GOT3 (cell line): Measurements from ENCODE around the gene DPCD.

Experiments used
- DNase-seq: peaks from one replicate; lab custom pipeline; 2025; ENCODE audit warnings: mixed read lengths; lab: John Stamatoyannopoulos, UW

The DPCD gene

DNA sequence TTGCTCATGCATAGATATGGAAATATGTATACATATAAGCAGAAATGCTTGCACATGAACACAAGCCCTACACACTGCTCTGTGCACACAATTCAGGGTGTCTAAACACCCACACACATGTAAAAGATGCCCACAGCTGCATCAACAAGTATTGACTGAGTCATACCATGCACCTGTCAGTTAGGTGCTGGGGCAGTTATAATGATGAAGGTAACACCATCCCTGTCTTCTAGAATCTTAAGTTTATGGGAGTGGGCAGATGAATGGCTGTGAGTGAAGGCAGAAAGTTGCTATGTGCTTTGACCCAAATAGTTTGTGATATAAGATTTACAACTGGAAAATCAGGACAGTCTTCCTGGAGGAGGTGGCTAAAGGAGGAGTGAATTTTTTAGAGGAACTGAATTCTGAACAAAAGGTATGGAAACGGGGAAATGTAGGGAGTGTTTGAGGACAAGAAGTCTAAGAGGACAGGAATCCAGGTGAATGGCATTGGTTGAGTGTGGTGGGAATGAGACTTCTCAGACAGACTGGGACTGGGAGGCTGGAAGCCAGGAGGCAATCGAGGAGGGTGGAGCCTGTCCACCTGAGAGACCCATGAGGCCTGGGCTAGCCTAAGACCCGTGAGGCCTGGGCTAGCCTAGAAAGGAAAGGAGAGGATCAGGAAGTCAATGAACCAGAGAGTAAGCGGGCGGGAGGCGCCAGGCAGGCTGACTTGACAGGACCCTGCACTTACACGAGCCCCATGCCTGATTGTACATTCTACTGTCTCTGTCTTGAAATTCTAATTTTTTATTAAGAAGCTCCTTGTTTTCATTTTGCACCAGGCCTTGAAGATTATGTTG, 20.7 kb upstream of the DPCD start:
- no peak for DNase-seq

DNA sequence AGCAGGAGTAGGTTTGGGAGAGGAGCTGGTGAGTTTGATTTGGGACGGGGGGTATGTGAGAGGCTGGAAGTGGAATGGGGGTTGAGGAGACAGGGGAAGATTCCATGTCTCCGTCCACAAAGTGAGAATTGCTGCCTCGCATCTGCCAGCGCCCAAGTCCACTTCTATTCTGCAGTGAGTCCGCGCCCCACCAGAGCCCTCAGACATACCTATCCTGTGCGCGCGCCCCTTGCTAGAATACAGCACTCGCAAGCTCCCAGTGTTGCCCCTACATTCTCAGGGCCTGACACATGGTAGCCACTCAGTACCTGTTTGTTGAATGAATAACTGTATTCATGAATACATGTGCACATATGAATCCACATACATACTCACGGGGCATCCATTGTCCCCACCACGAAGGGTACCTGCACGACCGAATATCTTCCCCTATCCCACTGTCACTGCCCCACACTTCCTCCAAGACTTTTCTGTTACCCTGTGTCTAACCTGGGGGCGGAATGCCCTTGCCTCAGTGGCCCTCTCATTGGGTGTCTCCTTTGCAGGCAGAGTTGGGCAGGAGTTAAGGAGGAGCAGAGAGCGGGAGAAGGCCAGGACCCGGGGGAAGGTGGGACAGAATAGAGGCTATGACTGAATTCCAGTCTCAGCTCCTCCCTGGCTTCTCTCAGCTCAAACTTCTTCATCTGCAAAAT, 19.9 kb upstream of the DPCD start:
- DNase-seq = no peak

DNA sequence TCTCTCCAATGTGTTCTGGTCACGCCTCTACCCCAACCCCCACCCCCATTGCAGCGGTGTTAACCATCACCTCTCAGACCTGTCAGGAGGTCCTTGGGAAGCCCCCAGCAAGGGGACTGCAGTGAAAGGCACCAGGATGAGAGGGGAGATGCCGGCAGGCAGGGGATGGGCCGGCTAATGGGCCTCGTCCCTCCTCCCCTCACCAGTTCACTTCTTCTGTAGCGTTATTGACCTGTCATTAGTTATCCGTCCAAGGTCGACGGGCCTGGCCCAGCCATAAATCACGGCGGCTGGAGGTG, 18.8 kb upstream of the DPCD start:
- no peak for DNase-seq

DNA sequence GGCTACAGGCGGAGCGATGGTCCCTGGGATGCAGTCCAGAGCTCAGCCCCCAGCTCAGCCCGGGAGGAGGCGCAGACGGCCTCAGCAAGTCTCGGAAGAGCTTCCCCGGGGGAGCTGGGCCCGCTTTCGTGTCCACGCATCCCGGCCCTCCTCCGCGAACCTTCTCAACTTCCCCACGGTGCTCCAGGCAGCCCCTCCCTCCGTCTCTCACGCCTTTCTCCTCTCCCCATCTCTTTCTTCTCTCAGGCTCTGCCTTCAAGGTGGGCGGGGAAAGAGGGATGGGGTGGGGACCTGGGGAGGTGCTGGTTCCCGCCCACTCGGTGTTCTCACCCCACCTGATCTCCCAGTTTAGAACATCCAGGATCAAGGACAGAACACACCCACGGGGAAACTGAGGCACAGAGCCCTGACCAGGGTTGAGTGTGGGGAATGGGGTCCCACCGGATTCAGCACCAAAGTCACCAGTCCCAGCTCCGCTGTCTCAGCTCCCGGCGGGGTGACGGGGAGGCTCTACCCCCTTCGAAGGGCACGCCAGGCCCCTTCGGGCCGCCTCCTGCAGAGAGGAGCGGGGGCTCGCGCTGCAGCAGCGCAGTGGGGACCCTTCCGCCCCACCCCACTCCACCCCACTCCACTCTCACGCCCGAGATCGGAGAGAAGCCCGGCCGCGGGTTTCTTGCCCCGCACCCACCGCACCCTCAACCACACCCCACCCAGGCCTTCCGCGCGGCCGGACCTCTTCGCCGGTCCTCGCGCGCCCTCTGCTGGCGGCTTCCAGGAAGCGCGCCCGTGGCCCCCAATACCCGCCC, 18.3 kb upstream of the DPCD start:
- peak; percentile 37 for DNase-seq

DNA sequence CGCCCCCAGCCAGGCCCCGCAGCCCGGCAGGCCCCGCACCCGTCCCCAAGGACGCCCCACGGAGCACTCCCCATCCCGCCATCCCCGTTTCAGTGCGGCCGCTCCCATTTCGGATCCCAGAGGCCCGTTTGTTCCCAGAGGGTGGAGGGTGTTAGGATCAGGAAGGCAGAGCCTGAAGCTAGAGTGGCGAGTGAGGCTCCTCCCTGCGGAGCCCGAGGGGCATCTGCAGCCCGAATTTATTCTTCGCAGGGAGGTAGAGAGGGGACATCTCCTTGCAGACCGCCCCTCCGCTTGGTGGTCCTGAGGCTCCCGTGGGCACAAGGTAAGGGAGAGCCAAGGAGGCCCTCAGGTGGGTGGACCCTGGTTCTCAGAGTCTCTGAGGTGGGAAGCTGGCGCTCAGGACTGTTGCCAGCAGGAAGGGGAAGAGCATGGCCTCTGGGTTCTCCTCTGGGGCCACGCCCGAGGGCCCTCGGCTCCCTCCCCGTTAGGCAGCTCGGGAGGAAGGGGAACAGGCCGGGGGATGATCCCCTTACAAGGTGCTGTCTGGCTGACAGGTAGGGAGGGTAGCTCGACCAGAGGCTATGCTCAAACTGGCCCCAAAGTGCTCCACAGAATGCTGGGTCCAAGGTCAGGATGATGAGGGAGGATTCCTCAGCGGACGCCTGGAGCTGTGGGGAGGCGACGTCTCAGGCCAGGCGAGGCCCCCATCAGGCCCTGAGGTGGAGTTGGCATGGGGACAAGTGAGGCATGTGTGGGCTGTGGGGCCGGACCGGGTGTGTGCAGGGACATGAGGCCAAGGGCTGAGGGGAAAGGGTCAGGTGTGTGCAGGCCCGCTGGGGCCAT, 17.5 kb upstream of the DPCD start:
- DNase-seq = no peak

DNA sequence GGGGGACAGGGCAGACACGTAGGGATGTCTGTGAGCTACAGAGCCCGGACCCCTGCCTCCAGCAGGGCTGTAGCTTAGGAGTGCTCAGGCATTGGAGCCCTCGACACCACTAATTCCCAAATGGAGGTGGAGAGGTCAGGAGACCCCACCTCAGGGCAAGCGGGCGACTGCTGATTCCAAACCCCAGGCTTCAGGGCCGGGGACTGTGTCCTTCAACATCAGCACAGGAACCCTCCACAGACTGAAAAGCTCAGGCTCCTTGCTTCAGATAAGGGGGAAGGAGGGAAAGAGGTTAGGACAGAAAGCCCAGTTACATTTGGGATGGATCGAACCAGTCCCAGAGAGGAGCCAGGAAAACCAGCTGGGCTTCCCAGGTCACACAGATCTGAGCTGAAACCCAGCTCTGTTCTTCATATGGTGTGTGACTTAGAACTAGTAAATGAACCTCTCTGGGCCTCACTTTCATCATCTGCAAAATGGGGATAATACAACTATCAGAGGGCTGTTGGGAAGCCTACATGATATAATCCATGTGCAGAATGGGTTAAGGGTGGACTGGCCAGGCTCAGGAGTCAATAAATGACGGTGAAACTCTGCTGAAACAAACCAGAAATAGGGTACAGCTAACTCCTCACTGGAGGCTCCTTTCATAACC, 16.7 kb upstream of the DPCD start:
- no peak for DNase-seq

DNA sequence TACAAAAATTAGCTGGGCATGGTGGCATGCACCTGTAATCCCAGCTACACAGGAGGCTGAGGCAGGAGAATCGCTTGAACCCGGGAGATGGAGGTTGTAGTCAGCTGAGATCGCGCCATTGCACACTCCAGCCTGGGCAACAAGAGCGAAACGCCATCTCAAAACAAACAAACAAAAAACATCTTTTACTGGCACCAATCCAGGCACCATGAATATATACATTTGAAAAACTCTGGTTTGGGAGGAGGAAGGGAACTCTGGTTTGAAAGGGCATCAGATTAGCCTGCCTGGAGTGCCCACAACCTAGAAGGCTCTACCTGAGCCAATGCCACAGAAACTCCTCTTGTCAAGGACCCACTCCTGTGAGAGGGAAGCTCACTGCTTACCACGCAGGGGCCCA, 16.0 kb upstream of the DPCD start:
- DNase-seq = no peak

DNA sequence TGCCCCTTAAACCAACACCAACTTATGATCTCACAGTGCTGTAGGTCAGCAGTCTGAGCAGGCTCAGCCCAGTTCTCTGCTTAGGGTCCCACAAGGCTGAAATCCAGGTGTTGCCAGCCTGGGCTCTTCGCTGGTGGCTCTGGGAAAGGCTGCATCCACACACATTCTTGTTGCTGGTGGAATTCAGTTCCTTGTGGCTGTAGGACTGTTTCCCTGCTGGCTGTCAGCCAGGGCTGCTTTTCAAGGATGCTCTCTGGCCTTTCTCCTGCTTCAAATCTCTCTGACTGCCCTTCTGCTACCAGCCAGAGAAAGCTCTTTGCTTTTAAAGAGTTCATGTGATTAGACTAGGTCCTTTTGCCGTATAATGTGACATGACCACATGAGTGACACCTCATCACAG, 15.3 kb upstream of the DPCD start:
- DNase-seq = no peak

DNA sequence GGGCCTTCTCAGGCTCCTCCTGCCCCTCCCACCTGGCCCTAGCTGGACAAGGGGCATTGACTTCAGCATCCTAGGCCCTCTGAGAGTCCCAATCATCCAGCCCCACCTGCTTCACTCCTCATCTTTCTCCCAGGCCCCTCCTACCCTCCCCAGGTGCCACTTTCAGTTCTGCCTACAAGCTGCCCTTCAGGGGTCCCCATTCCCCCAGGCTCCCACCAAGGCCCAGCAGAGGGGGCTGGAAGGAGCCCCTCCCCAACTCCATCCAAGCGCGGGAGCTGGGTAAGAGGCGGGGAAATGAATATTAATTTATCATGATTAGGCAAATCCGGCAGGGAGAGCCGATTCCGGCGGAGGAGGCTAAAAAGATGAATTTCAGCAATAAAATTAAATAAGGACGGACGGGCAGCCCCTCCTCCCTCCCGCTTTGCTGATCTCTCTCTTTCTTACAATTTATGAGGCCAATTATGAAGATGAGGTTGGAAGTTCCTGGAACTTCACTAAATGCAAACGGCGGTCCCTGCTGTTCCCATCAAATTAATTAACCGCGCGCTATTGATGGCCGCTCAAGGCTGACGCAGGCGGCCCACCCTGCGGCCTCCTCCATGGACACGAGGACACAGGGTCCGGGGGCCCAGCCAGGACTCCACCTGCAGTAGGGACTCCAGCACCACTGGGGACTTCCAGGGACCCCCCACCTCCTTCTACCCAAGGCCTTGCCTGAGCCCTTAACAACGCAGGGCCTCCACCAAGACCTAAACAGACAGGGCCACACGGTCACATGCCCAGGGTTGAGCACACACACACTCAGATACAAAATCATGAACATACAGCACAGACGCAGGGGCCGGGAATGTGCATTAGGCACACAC, 14.0 kb upstream of the DPCD start:
- no peak for DNase-seq

DNA sequence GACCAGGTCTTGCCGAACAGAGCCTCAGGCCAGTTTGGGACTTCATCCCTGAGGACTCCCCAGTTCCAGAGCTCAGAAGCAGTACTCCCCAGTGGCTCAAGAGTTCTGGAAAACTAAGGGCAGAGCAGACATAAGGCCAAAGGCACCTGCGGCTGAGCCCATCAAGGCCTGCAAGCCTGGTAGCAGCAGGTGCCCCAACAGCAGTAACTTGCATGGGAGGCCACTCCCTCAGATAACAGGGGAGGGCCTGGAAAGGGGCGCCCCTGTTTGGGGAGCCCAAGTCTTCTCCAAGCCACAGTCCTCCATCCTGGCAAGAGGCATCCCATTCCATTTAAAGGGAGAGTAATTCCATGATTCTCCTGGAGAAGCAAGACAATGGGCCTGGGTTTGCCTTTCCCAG, 13.0 kb upstream of the DPCD start:
- DNase-seq = no peak

DNA sequence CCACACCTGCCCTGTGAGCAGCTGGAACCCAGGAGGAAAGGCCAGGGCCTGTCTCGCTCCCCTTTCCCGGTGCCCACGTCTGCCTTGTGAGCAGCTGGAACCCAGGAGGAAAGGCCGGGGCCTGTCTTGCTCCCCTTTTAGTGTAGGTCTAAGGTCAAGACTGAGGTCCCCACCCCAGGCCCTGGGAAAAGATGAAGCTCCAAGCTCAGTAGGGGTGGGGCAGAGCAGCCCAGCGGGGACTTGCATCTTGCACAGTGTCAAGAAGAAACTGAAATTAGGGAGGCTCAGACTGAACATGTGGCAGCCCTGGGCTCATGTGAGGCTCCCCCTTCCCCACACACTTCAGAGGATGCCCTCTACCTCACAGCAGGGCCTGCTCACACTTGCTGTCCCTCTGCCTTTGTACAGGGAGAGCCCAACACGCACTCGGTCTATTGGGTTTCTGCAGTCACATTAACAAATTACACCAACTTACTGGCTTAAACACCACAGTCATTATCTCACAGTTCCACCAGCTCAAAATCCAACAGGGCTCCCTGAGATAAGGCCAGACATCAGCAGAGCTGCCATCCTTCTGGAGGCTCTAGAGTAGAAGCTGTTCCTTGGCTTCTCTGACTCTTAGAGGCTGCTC, 12.4 kb upstream of the DPCD start:
- no peak for DNase-seq

DNA sequence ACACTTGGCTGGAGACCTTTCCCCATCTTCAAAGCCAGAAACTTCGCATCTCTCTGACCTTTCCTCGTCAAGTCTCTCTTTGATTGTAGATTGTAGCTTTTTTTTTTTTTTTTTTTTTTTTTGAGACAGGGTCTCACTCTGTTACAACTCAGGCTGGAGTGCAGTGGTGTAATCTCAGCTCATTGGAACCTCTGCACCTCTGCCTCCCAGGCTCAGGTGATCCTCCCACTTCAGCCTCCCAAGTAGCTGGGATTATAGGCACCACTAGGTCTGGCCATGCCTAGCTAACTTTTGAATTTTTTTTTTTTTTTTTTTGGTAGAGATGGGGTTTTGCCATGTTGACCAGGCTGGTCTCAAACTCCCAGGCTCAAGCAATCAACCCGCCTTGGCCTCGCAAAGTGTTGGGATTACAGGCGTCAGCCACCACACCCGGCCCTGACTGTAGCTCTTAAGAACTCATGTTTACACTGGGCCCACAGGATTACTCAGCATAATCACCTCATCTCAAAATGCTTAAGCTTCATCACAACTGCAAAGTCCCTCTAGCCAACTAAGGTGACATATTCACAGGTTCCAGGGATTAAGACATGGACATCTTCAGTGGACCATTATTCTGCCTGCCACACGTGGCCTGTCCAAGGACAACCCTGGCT, 11.8 kb upstream of the DPCD start:
- no peak for DNase-seq

DNA sequence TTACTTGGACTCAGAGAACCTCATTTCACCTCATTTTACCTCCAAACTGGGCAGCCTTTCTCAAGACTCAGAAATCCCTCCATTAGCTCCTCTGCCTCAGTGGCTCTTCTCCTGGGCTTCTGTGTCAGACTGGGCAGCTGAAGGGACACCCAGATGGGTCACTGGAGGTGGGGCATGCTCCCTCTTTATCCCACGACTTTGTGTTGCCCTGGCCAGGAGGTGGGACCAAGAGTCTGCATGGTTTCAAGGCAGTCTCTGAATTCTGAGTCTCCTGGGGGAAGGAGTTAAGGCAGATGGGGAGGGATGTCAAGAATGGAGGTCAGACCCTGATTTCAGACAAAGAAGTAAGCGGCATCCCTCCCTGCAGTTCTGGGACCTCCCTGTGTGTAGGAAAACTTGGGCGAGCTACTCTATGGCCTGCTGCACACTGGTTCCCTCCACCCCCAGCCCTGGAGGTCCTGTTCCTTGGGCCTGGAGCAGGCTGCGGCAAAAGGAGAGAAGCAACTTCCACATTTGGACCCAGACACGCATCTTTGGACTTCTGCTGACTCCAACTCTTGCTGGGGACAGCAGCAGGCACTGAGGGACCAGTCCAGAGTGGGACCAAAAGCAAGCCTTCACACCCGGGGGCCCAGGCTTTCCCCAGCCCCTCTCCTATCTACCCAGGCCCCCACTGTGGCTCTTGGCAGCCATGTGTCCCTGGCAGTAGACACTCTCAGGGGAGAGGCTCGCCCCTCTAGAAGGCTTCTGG, 10.8 kb upstream of the DPCD start:
- DNase-seq = no peak

DNA sequence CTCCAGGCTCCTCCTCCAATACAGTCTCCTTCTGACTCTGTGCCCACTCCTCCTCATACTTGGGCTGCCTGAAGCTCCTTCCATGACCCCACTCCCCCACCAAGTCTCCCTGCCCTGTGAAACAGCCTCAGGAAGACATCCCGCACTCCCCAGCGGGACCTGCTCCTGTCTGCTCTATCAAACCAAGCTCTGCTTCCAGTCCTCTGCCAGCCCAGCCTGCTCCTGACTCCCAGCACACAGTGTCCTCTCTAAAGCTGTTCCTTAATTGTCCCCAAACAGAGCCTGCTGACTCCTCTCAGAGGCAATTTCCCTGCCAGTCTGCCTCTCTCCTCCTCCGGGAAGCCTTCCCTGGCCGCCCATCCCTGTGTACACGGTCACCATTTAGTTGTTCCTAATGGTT, 9.9 kb upstream of the DPCD start:
- no peak for DNase-seq

DNA sequence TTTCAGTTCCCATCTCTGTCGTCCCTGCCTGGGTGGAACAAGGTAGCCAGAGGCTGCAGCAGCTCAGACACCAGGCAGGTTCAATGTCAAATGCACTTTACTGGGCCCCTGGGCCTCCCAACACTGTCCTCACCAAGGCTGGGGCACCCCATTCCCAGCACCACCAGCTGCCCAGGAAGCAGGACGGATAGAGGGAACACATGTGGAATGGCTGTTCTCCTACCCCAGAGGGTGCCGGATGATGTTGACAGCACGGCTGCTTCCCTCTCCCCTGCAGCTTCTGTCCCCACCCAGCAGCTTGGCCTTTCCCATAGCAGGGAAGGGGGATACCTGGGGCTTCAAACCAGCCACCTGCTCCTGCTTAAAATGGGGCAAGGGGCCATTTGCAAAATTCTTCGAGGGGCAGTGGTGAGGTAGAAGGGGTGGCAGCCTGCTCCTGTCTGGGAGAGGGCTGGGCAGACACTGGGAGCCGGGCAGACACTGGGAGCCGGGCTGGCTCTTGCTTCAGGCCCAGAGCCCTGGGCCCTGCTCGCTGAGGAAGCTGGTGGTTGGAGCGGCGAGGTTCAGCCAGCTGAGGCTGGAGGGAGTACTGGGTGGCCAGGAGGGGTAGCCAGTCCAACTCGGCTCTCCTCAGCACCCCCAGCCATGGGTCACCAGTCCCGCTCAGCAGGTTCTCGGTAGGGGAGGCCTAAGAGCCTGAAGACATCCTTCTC, 9.2 kb upstream of the DPCD start:
- no peak for DNase-seq

DNA sequence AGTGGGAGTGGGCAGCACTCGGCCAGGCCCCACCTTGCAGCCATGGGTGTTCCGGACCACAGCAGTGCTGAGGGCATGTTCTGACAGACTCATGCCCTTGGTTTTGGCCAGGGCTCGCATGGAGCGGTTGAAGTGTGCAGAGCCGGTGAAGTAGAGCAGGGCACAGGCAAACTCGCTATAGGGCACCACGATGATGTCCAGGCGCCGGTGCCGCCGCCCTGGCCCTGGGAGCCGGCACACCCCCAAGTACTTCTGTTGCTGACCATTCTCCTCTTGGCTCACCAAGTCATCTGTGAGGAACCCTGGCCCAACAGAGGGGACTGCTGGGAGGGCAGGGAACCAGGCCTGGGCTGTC, 8.6 kb upstream of the DPCD start:
- DNase-seq = no peak

DNA sequence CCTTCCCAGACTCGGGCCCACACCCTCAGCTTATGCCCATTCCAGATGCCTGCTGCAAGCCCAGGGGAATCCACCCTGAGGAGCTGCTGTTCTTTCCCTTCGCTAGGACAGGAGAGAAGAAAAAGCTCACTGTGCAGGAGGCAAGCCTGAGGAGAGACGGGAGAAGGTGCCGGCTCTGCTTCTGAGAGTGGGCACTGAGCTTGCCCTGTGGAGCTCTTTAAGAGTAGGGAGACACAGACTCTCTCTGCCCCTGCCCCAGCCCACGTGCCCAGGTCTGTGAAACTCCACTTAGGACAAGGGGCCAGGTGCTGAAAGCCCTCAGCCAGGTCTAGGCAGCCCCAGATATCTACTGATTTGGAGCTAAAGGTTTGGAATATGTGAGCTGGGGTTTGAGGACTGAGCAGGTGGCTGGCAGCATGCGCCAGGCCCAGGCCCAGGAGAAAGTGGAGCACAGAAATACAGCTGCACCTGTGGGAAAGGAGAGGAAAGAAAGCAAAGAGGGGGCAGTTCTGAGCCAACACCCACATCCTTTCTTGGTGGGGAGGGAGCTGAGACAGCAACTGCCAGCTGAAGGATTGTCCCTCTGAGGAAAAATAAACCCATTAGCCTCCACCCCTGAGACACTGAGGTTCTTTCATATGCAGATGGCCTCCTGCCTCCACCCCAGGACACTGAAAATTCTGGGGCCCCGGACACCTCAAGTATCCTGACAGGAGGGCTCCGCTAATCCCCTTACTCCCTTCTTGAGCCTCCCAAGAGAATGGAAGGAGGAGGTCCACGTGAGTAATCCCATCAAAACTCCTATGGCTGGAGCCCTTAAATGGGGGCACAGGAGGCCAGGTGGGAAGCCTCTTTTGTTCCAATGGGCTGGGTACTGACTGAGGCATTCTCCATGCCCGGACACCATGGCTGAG, 7.4 kb upstream of the DPCD start:
- DNase-seq = no peak
